K562 (cell line): ENCODE measurements around the gene SHISA6. TPM values are rescaled to one million over a fixed set of nuclear protein-coding genes. Genes with fewer than 3 reads are reported as not detected.

Experiments used
- NR4A1 ChIP-seq, 2 experiments: fragments of 250-450 bp in 1 of 2; fragments of 450-650 bp in 1 of 2; sonication (Bioruptor Pico) in 1 of 2; IDR thresholded peaks; 2 replicates each; pipeline versions ENCODE4 v1.4.0 to v1.6.1; 2016 to 2020; ENCODE audit warnings: mild to moderate bottlenecking in 2 of 2, missing compliant biosample characterization in 1 of 2, missing genetic modification characterization in 1 of 2, moderate library complexity in 1 of 2
- PTTG1 ChIP-seq: fragments of 450-650 bp; IDR thresholded peaks from 2 replicates; pipeline ENCODE4 v1.6.1; 2016; ENCODE audit warnings: low read depth, mild to moderate bottlenecking, missing genetic modification characterization, missing compliant biosample characterization
- polyA plus RNA-seq, 8 experiments: library from polyadenylated mRNA; depleted of rRNA in 4 of 8; stranded (reverse) in 5 of 8; unstranded in 3 of 8; fragments of >200 nt; fragmentation: Nextera tagmentation in 2 of 8; fragmentation: Illumina TruSeq in 1 of 8; extraction: Ambion mirVana in 2 of 8; extraction: Trizol in 1 of 8; gene quantifications; 2 replicates each; pipeline versions ENCODE4 v1.2.1 to v1.2.3, GENCODE V29; 2011 to 2014; ENCODE audit warnings: inconsistent platforms in 1 of 8, missing spikeins in 1 of 8
- total RNA-seq, 7 experiments: library from RNA; depleted of rRNA in 6 of 7; stranded (reverse); fragments of >200 nt in 6 of 7; fragmentation: Illumina TruSeq in 2 of 7; extraction: Trizol in 2 of 7; gene quantifications; 2 replicates each; pipeline versions ENCODE4 v1.2.1 to v1.2.3, GENCODE V29; 2011 to 2021; ENCODE audit warnings: low replicate concordance in 1 of 7
- TF ChIP-seq, protein P1 (sequence below): fragments of 450-650 bp; IDR thresholded peaks from 2 replicates; pipeline ENCODE4 v1.6.1; 2016; ENCODE audit warnings: low read depth

The SHISA6 gene
- total and polyA plus RNA-seq, 9 of the 15 experiments (the other 6 are each of a cell fraction or from before 2014, with no cell fraction given): not detected

DNA sequence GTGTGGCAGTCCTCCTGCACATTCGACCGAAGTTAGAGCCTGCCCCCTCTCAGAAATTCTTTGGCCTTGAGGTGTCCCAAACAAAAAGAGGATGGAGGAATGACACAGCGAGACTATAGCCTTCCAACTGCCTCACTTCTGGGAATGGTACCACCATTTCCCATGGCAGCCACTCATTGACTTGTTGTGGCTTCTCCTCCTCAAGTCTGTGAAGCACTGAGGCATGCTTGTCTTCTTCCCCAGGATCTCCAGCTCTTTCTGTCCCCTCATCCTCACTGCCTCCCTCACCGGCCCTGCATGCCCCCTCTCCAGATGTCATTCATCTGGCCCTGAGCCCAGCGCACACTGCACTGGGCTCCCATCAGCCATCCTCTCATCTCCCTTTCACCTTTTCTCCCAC, 313.5 kb downstream of the SHISA6 start (continued):
- TF ChIP-seq, protein P1, sequence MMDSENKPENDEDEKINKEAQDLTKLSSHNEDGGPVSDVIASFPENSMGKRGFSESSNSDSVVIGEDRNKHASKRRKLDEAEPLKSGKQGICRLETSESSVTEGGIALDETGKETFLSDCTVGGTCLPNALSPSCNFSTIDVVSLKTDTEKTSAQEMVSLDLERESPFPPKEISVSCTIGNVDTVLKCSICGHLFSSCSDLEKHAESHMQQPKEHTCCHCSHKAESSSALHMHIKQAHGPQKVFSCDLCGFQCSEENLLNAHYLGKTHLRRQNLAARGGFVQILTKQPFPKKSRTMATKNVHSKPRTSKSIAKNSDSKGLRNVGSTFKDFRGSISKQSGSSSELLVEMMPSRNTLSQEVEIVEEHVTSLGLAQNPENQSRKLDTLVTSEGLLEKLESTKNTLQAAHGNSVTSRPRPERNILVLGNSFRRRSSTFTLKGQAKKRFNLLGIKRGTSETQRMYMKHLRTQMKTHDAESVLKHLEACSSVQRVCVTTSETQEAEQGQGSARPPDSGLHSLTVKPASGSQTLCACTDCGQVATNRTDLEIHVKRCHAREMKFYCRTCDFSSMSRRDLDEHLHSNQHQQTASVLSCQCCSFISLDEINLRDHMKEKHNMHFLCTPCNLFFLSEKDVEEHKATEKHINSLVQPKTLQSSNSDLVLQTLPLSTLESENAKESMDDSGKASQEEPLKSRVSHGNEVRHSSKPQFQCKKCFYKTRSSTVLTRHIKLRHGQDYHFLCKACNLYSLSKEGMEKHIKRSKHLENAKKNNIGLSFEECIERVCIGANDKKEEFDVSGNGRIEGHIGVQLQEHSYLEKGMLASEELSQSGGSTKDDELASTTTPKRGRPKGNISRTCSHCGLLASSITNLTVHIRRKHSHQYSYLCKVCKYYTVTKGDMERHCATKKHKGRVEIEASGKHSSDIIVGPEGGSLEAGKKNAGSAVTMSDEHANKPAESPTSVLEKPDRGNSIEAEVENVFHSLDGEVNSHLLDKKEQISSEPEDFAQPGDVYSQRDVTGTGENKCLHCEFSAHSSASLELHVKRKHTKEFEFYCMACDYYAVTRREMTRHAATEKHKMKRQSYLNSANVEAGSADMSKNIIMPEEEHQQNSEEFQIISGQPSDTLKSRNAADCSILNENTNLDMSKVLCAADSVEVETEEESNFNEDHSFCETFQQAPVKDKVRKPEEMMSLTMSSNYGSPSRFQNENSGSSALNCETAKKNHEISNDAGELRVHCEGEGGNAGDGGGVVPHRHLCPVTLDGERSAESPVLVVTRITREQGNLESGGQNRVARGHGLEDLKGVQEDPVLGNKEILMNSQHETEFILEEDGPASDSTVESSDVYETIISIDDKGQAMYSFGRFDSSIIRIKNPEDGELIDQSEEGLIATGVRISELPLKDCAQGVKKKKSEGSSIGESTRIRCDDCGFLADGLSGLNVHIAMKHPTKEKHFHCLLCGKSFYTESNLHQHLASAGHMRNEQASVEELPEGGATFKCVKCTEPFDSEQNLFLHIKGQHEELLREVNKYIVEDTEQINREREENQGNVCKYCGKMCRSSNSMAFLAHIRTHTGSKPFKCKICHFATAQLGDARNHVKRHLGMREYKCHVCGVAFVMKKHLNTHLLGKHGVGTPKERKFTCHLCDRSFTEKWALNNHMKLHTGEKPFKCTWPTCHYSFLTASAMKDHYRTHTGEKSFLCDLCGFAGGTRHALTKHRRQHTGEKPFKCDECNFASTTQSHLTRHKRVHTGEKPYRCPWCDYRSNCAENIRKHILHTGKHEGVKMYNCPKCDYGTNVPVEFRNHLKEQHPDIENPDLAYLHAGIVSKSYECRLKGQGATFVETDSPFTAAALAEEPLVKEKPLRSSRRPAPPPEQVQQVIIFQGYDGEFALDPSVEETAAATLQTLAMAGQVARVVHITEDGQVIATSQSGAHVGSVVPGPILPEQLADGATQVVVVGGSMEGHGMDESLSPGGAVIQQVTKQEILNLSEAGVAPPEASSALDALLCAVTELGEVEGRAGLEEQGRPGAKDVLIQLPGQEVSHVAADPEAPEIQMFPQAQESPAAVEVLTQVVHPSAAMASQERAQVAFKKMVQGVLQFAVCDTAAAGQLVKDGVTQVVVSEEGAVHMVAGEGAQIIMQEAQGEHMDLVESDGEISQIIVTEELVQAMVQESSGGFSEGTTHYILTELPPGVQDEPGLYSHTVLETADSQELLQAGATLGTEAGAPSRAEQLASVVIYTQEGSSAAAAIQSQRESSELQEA: no peak
- TF ChIP-seq PTTG1: no peak
- no peak for TF ChIP-seq NR4A1 (CRISPR knock-in tag; IDR thresholded peaks at IDR 0.05)
- TF ChIP-seq NR4A1 (tag; IDR thresholded peaks at IDR 0.05): no peak
